OCI-LY7 (cell line): ENCODE data around the gene CAB39. TPM values are rescaled to one million over a fixed set of nuclear protein-coding genes. Genes with fewer than 3 reads are reported as not detected.

ENCODE experiments used
- BruUV-seq: library from RNA; stranded (reverse); fragments of 400-500 nt; replicated peaks from 2 replicates; lab custom pipeline; 2021; lab: Mats Ljungman, UMichigan
- CTCF ChIA-PET: fragments of 300-600 bp; sonication (Branson Sonifier 250); formaldehyde crosslinking; loops from one replicate; lab custom pipeline; 2022; ENCODE audit warnings: antibody characterized with exemption; ENCODE audit not compliant: unreplicated experiment; lab: Charles Lee
- POLR2A ChIA-PET: fragments of 300-600 bp; sonication (Branson Sonifier 250); formaldehyde crosslinking; loops from one replicate; lab custom pipeline; 2022; ENCODE audit warnings: antibody characterized with exemption; lab: Charles Lee
- DNase-seq: peaks from one replicate; pipeline ENCODE4 v3.0.0-alpha.2; 2015; ENCODE audit warnings: low spot score
- H2AFZ ChIP-seq: fragments of 200-600 bp; sonication (generic), shearing (Covaris generic); 2 replicates; pipeline ENCODE4 v1.6.1; 2014; ENCODE audit warnings: mild to moderate bottlenecking, antibody characterized with exemption, low read length, moderate library complexity
- H3K27ac ChIP-seq: fragments of 200-600 bp; sonication (generic); 2 replicates; pipeline ENCODE4 v1.5.1; 2014; ENCODE audit warnings: mixed run types, low read depth, mild to moderate bottlenecking, moderate library complexity, low read length, inconsistent platforms; ENCODE audit not compliant: poor library complexity, severe bottlenecking
- H3K36me3 ChIP-seq: fragments of 200-600 bp; sonication (generic); 2 replicates; pipeline ENCODE4 v1.6.1; 2014; ENCODE audit warnings: mild to moderate bottlenecking, antibody characterized with exemption, low read length, moderate library complexity, mixed read lengths; ENCODE audit not compliant: insufficient read depth
- H3K4me1 ChIP-seq: fragments of 200-600 bp; sonication (generic); 2 replicates; pipeline ENCODE4 v1.5.1; 2014; ENCODE audit warnings: mild to moderate bottlenecking, low read length; ENCODE audit not compliant: insufficient read depth, poor library complexity, severe bottlenecking
- H3K4me2 ChIP-seq: fragments of 200-600 bp; sonication (generic); 2 replicates; pipeline ENCODE4 v1.6.1; 2014; ENCODE audit warnings: mild to moderate bottlenecking, low read length
- H3K4me3 ChIP-seq: fragments of 200-600 bp; sonication (generic); 2 replicates; pipeline ENCODE4 v1.5.1; 2014; ENCODE audit warnings: mild to moderate bottlenecking, low read depth, low read length; ENCODE audit not compliant: poor library complexity, severe bottlenecking
- H3K79me2 ChIP-seq: fragments of 200-600 bp; sonication (generic); 2 replicates; pipeline ENCODE4 v1.6.1; 2016; ENCODE audit warnings: low read depth, mild to moderate bottlenecking, low read length, moderate library complexity, mixed read lengths; ENCODE audit not compliant: insufficient read depth
- H3K9me2 ChIP-seq: fragments of 200-600 bp; sonication (generic); 2 replicates; pipeline ENCODE4 v1.6.1; 2016; ENCODE audit warnings: mild to moderate bottlenecking, low read length, mixed read lengths; ENCODE audit not compliant: insufficient read depth
- H3K9me3 ChIP-seq: fragments of 200-600 bp; sonication (generic); 2 replicates; pipeline ENCODE4 v1.6.1; 2014; ENCODE audit warnings: mild to moderate bottlenecking, mixed run types, low read length, mixed read lengths
- H4K20me1 ChIP-seq: fragments of 200-600 bp; sonication (generic); 2 replicates; pipeline ENCODE4 v1.6.1; 2014; ENCODE audit warnings: mild to moderate bottlenecking, antibody characterized with exemption, low read length, moderate library complexity, mixed read lengths; ENCODE audit not compliant: insufficient read depth
- CTCF ChIP-seq: fragments of 200-600 bp; sonication (generic); conservative IDR thresholded peaks from 2 replicates; pipeline ENCODE4 v1.5.1; 2014; ENCODE audit warnings: mild to moderate bottlenecking, antibody characterized with exemption, low read length, moderate library complexity, mixed read lengths
- EZH2phosphoT487 ChIP-seq: fragments of 200-600 bp; sonication (generic); IDR thresholded peaks from 2 replicates; pipeline ENCODE4 v1.6.1; 2018; ENCODE audit warnings: low read depth, borderline replicate concordance, mild to moderate bottlenecking, mixed run types, antibody characterized with exemption, low read length, moderate library complexity, mixed read lengths
- intact Hi-C: fragments of 100-400 bp; cut with micrococcal nuclease; formaldehyde crosslinking; loops from one replicate; pipeline ENCODE4 v1.10.0; 2022; ENCODE audit not compliant: unreplicated experiment
- total RNA-seq, 2 experiments: library from RNA; depleted of rRNA in 1 of 2; stranded (reverse); fragments of >200 nt in 1 of 2; shearing (Covaris generic) in 1 of 2; gene quantifications; 2 replicates each; pipeline ENCODE4 v1.2.3, GENCODE V29; 2014 to 2022

Gene CAB39
- total RNA-seq, 2 experiments from 2014 or later: 39.3 to 53.4 TPM

GRCh38 chr2:230809677-230810251 is 97.1 kb downstream of the CAB39 start:
- no peak overlapping the region for H2AFZ ChIP-seq
- H4K20me1 ChIP-seq: no peaks in the 10 kb centered on the region
- CTCF ChIA-PET: no interaction called here
- no TSS peak for BruUV-seq
- H3K9me2 ChIP-seq: no peaks in the 10 kb centered on the region
- no peak overlapping the region for H3K27ac ChIP-seq
- TF ChIP-seq CTCF: peak; percentile 65
- TF ChIP-seq EZH2phosphoT487: no peak
- no peak overlapping the region for H3K4me2 ChIP-seq
- no peaks in the 10 kb centered on the region for H3K79me2 ChIP-seq
- POLR2A ChIA-PET: interaction anchor here (0.7 kb wide), 3 partner anchors 9 to 402 kb away, joined by 3 to 8 read pairs (median 3); no protein-coding TSS in a partner anchor
- DNase-seq: no peak
- peaks cover 7% of the 10 kb centered on the region for H3K4me1 ChIP-seq
- H3K4me3 ChIP-seq: no peak overlapping the region
- H3K9me3 ChIP-seq: no peaks in the 10 kb centered on the region
- intact Hi-C loops: loop anchor here (10.0 kb wide), 1 partner anchor 605 kb away; no protein-coding TSS in a partner anchor
- H3K36me3 ChIP-seq: peaks cover 40% of the 10 kb centered on the region

- BruUV-seq: no TSS peak
- H3K36me3 ChIP-seq: peaks cover 48% of the 10 kb centered on the region
- intact Hi-C loops: no loop called here
Measured at GRCh38 chr2:230811508-230811907, 98.9 kb downstream of the CAB39 start.

More at GRCh38 chr2:230811508-230811907, 98.9 kb downstream of the CAB39 start:
- Histone ChIP-seq H2AFZ (no peak overlapping the region), H3K4me3 (no peak overlapping the region), H3K9me2 (no peaks in the 10 kb centered on the region), H3K79me2 (no peaks in the 10 kb centered on the region), H3K27ac (no peak overlapping the region), H3K4me2 (no peak overlapping the region), H4K20me1 (no peaks in the 10 kb centered on the region), H3K9me3 (no peaks in the 10 kb centered on the region), H3K4me1 (peaks cover 7% of the 10 kb centered on the region)
- TF ChIP-seq CTCF: no peak
- no peak for TF ChIP-seq EZH2phosphoT487
- DNase-seq: no peak
- ChIA-PET POLR2A (interaction anchor here (0.8 to 1.0 kb wide), 2 partner anchors 13 to 24 kb away, joined by 3 read pairs; no protein-coding TSS in a partner anchor), CTCF (no interaction called here)
